Measurements from ENCODE around the gene EOGT.

- TF ChIP-seq POLR2A (IDR thresholded peaks at IDR 0.05; ENCODE audit: low read depth, low read length), result no peak
- TF ChIP-seq CBFB (IDR thresholded peaks at IDR 0.05; ENCODE audit: low read depth), result no peak
- TF ChIP-seq TCF7 (IDR thresholded peaks at IDR 0.05; ENCODE audit: borderline replicate concordance), result no peak
- TF ChIP-seq CTCF (IDR thresholded peaks at IDR 0.05 in 2 of 3, conservative IDR thresholded peaks at IDR 0.05 in 1 of 3; ENCODE audit: control insufficient read depth in 2 of 3, extremely low read depth in 1 of 3, insufficient read depth in 1 of 3, low read depth in 3 of 3, low read length in 3 of 3), result no peak
- TF ChIP-seq POLR2AphosphoS5 (IDR thresholded peaks at IDR 0.05; ENCODE audit: low read length), result no peak
- TF ChIP-seq ASH2L (IDR thresholded peaks at IDR 0.05; ENCODE audit: borderline replicate concordance, low read depth), result no peak
- no peak for TF ChIP-seq CEBPZ (IDR thresholded peaks at IDR 0.05; ENCODE audit: low read depth, low read length)
- no peak for TF ChIP-seq HSF1 (IDR thresholded peaks at IDR 0.05; ENCODE audit: low read depth, low read length)
- no peak for TF ChIP-seq POLR2AphosphoS2 (IDR thresholded peaks at IDR 0.05; ENCODE audit: low read depth, low read length)
- TF ChIP-seq MAX (IDR thresholded peaks at IDR 0.05; ENCODE audit: low read depth, low read length), result no peak
- TF ChIP-seq IKZF1 (conservative IDR thresholded peaks at IDR 0.05), result no peak
Observed at GRCh38 chr3:69032737-69033136, 19.3 kb upstream of the EOGT start.

Measured in GM12878 (cell line).